Parathyroid adenoma (tissue), 2 donors: ENCODE data around the gene COLEC11.
A peak's percentile ranks its signal among the peaks of the same experiment; 100 is the strongest.

ENCODE experiments used
- H2AFZ ChIP-seq: fragments of 300-600 bp; sonication (generic); one replicate; pipeline ENCODE4 v1.7.0; 2017; ENCODE audit warnings: antibody characterized with exemption, mild to moderate bottlenecking
- H3K27ac ChIP-seq: fragments of 300-600 bp; sonication (generic); one replicate; pipeline ENCODE4 v1.7.0; 2017
- H3K27me3 ChIP-seq: fragments of 300-600 bp; sonication (generic); one replicate; pipeline ENCODE4 v1.7.0; 2017; ENCODE audit warnings: low read length; ENCODE audit not compliant: control insufficient read depth, insufficient read depth
- H3K36me3 ChIP-seq: fragments of 300-600 bp; sonication (generic); one replicate; pipeline ENCODE4 v1.7.0; 2017; ENCODE audit warnings: low read length; ENCODE audit not compliant: control insufficient read depth, insufficient read depth
- H3K4me1 ChIP-seq: fragments of 300-600 bp; sonication (generic); one replicate; pipeline ENCODE4 v1.7.0; 2017; ENCODE audit warnings: control low read depth
- H3K4me2 ChIP-seq: fragments of 300-600 bp; sonication (generic); one replicate; pipeline ENCODE4 v1.7.0; 2017; ENCODE audit warnings: low read length
- H3K4me3 ChIP-seq: fragments of 300-600 bp; sonication (generic); one replicate; pipeline ENCODE4 v1.7.0; 2017; ENCODE audit warnings: low read depth, low read length
- H3K79me2 ChIP-seq: fragments of 300-600 bp; sonication (generic); one replicate; pipeline ENCODE4 v1.7.0; 2017; ENCODE audit warnings: control low read depth
- H3K9ac ChIP-seq: fragments of 300-600 bp; sonication (generic); one replicate; pipeline ENCODE4 v1.7.0; 2017; ENCODE audit warnings: mild to moderate bottlenecking
- H3K9me3 ChIP-seq: fragments of 300-600 bp; sonication (generic); one replicate; pipeline ENCODE4 v1.7.0; 2017; ENCODE audit warnings: low read length; ENCODE audit not compliant: control insufficient read depth
- TF ChIP-seq, protein P1 (sequence below): fragments of 300-600 bp; sonication (generic); IDR thresholded peaks from one replicate; pipeline ENCODE4 v1.7.0; 2017; ENCODE audit warnings: antibody characterized with exemption, mild to moderate bottlenecking
- donor health status: primary hyperparathyroidism.

Gene COLEC11

DNA sequence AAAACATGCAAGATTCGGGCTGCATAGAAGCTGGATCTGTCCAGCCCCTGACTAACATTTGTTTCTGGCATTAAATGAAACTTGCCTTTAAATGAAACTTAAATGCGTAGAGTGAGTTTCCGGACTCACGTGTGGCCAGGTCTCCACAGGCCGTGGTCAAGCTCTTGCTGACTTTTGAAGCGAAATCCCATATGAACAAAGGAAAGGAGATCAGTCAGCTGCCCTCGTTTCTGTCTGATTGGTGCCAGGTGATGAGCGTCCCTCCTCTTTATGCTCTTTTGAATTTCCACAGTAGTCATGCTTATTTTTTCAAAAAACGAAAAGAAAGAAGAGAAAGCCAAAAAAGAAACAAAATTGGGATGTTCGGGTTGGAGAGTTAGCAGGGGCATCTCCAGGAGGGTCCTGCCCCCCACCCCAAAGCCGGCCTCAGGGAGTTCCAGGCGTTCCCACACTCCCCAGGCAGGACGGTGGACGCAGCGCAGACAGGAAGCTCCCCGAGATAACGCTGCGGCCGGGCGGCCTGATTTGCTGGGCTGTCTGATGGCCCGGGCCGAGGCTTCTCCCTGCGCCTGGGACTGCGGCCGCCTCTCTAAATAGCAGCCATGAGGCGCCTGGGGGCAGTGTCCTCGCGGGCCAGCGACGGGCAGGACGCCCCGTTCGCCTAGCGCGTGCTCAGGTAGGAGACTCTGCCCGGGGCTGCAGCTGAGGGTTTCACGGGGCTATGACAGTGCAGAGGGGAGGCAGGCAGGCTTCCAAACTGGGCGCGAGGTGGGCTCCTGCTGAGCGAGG lies at the start of gene COLEC11:
Gene COLEC11, plus strand, starts transcription at position 620 of the 789 bp plus-strand sequence. CDS start 9,229 bp downstream, outside the sequence.
- Histone ChIP-seq H2AFZ (peak within 1 kb of the TSS; percentile 72), H3K79me2 (no peaks in the 10 kb centered on the region), H3K27ac (no peak within 1 kb of the TSS), H3K4me3 (no peak within 1 kb of the TSS), H3K36me3 (no peaks in the 10 kb centered on the region), H3K9ac (no peak within 1 kb of the TSS), H3K4me2 (peak within 1 kb of the TSS; percentile 38), H3K27me3 (no peaks in the 10 kb centered on the region), H3K9me3 (no peaks in the 10 kb centered on the region), H3K4me1 (peaks cover 3% of the 10 kb centered on the region)
- TF ChIP-seq, protein P1, sequence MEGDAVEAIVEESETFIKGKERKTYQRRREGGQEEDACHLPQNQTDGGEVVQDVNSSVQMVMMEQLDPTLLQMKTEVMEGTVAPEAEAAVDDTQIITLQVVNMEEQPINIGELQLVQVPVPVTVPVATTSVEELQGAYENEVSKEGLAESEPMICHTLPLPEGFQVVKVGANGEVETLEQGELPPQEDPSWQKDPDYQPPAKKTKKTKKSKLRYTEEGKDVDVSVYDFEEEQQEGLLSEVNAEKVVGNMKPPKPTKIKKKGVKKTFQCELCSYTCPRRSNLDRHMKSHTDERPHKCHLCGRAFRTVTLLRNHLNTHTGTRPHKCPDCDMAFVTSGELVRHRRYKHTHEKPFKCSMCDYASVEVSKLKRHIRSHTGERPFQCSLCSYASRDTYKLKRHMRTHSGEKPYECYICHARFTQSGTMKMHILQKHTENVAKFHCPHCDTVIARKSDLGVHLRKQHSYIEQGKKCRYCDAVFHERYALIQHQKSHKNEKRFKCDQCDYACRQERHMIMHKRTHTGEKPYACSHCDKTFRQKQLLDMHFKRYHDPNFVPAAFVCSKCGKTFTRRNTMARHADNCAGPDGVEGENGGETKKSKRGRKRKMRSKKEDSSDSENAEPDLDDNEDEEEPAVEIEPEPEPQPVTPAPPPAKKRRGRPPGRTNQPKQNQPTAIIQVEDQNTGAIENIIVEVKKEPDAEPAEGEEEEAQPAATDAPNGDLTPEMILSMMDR: no peak

DNA sequence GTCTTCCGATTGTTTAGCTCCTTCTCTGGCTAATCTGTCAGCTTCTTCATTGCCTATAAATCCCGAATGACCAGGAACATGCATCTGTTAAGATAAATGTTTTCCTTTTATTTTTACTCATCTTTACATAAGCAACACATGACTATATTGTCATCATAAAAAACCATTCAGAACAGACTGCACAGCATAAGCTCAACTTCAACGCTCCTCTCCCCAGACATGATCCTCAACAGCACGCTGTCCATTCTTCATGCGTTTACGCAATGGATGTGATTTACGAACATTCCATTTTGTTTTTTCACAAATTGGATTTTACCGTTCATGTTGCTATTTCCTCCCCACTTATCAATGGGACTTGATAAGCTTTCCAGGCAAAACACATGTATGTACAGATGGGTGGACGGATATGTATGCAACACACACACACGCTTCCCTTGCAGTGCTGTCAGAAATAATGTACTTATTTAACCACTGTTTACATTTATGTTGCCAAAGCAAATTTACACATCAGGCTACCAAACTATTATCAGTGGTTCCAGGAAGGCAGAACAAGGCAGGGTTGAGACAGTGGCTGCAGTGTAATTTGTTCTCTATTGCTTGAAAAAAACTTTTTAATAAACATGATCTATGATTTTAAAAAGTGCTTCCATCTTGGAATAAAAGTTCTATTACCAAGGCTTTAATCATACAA lies 49.0 kb upstream of the COLEC11 start:
- no peaks in the 10 kb centered on the region for H3K4me1 ChIP-seq
- no peak overlapping the region for H3K4me3 ChIP-seq
- H2AFZ ChIP-seq: no peak overlapping the region
- H3K79me2 ChIP-seq: peaks cover 6% of the 10 kb centered on the region
- H3K9ac ChIP-seq: no peak overlapping the region
- H3K27ac ChIP-seq: no peak overlapping the region
- no peaks in the 10 kb centered on the region for H3K36me3 ChIP-seq
- TF ChIP-seq, protein P1: no peak
- no peaks in the 10 kb centered on the region for H3K27me3 ChIP-seq
- no peak overlapping the region for H3K4me2 ChIP-seq
- no peaks in the 10 kb centered on the region for H3K9me3 ChIP-seq

DNA sequence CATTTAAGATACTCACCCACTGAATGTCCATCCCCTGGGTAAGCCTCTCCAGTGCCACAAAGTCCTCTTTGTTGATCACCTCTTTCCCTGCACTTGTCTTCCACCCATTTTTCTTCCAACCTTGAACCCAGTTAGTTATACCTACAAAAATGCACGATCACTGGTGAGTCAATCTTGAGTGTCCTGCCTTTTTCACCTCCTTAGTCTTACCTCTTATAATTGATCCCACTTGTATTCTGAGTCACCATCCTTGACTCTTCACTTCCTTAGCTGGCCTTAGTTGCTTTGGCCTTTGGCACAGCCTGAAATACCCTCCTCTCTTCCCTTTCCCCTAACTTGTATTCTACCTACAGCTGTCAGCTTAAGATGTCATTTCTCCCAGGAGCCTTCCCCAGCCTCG lies 47.0 kb upstream of the COLEC11 start:
- no peaks in the 10 kb centered on the region for H3K27me3 ChIP-seq
- H3K9me3 ChIP-seq: no peaks in the 10 kb centered on the region
- H3K79me2 ChIP-seq: peaks cover 6% of the 10 kb centered on the region
- H3K36me3 ChIP-seq: no peaks in the 10 kb centered on the region
- H3K27ac ChIP-seq: no peak overlapping the region
- H3K4me3 ChIP-seq: no peak overlapping the region
- H3K4me2 ChIP-seq: no peak overlapping the region
- H3K4me1 ChIP-seq: no peaks in the 10 kb centered on the region
- H2AFZ ChIP-seq: no peak overlapping the region
- TF ChIP-seq, protein P1: no peak
- H3K9ac ChIP-seq: no peak overlapping the region

DNA sequence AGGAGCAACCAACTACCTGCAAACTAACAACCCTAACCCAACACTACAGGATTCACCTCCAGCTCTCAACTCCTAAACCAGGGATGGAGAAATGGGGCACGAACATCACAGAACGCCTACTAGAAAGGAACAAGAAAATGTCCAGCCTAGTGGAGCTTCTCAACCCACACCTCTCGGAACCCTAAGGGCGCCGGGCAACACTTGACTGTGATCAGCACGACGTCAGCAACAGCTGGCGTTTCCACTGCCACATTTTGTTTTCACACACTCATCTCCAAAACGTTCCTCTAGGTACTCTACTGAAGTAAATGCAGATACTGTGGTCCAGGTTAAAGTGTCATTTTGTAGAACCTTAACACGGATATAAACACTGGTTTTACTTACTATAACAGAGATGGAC lies 41.0 kb upstream of the COLEC11 start:
- Histone ChIP-seq H3K79me2 (peaks cover 3% of the 10 kb centered on the region), H3K27ac (no peak overlapping the region), H3K9me3 (no peaks in the 10 kb centered on the region), H3K4me2 (no peak overlapping the region), H3K4me1 (no peaks in the 10 kb centered on the region), H3K9ac (no peak overlapping the region), H2AFZ (no peak overlapping the region), H3K27me3 (no peaks in the 10 kb centered on the region), H3K36me3 (no peaks in the 10 kb centered on the region), H3K4me3 (no peak overlapping the region)
- TF ChIP-seq, protein P1: no peak
